LNCaP clone FGC (cell line): ENCODE data around the gene DNAAF5.

ENCODE experiments used
- DNase-seq: peaks from one replicate; pipeline ENCODE4 v3.0.0-alpha.2; 2011; ENCODE audit warnings: low read depth
- H3K4me3 ChIP-seq: 2 replicates; pipeline ENCODE4 v1.5.1; 2011; ENCODE audit warnings: mild to moderate bottlenecking, low read depth, low read length, control low read depth
- TF ChIP-seq, protein P1 (sequence below): IDR thresholded peaks from 2 replicates; pipeline ENCODE4 v1.5.1; 2012; ENCODE audit warnings: mild to moderate bottlenecking; ENCODE audit not compliant: control insufficient read depth, insufficient read depth; ENCODE audit errors: extremely low read depth

Gene DNAAF5

DNA sequence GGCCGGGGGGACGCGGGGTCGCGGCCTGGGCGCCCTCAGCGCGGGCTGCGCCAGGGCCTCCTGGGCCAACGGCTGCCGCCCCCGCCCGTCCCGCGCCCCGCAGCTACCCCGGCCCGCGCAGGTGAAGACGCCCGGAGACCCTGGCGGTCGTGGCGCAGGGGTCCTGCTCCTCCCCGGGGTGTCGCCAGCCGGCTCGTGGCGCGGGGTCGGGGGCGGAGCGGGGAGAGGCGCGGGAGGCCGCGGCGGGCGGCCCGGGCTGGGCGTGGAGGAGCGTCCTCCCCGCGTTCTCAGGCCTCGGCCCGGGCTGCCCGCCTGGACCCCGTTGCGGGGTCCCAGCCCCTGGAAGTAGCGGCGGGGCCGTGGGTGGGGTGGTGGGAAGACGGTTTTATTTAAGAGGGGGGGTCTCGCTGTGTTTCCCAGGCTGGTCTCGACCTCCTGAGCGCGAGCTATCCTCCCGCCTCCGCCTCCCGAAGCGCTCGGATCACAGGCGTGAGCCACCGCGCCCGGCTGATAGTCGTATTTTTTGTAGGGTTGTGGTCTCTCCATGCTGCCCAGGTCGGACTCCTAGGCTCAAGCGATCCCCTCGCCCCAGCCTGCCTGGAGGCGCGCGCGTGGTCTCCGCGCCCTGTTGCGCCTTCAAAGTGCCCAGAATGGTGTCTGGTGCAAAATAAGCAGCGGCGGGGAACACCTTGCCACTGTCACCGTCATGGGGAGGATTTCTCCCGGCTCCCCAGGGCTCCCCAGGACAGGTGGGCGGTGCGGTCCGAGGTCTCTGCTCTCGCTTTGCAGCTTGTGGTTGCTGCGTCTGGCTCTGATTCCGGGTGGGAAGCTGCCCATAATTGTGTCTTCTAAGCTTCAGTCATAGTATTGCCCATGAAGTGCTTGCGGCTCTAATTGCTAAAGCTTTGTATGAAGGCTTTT, 90.5 kb downstream of the DNAAF5 start:
- H3K4me3 ChIP-seq = peak overlapping the region; percentile 92
- no peak for DNase-seq
- TF ChIP-seq, protein P1, sequence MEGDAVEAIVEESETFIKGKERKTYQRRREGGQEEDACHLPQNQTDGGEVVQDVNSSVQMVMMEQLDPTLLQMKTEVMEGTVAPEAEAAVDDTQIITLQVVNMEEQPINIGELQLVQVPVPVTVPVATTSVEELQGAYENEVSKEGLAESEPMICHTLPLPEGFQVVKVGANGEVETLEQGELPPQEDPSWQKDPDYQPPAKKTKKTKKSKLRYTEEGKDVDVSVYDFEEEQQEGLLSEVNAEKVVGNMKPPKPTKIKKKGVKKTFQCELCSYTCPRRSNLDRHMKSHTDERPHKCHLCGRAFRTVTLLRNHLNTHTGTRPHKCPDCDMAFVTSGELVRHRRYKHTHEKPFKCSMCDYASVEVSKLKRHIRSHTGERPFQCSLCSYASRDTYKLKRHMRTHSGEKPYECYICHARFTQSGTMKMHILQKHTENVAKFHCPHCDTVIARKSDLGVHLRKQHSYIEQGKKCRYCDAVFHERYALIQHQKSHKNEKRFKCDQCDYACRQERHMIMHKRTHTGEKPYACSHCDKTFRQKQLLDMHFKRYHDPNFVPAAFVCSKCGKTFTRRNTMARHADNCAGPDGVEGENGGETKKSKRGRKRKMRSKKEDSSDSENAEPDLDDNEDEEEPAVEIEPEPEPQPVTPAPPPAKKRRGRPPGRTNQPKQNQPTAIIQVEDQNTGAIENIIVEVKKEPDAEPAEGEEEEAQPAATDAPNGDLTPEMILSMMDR = no peak

GRCh38 chr7:818031-818699, 91.7 kb downstream of the DNAAF5 start:
- peak overlapping the region; percentile 92 for H3K4me3 ChIP-seq
- TF ChIP-seq, protein P1 = no peak
- no peak for DNase-seq

DNA sequence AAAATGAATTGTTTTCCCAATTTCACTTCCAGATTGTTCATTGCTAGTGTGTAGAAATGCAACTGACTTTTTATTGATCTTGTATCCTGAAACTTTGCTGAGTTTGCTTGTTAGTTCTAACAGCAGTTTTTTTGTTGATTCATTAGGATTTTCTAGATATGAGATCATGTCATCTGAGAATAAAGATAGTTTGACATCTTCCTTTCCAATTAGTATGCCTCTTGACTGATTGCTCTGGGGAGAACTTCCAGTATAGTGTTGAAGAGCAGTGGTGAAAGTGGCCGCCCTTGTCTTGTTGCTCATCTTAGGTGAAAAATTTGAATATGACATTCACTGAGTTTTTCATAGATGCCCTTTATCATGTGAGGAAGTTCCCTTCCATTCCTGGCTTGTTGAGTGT, 93.8 kb downstream of the DNAAF5 start:
- no peak overlapping the region for H3K4me3 ChIP-seq
- no peak for DNase-seq
- TF ChIP-seq, protein P1 = no peak

GRCh38 chr7:821688-822087, 95.2 kb downstream of the DNAAF5 start:
- no peak for DNase-seq
- TF ChIP-seq, protein P1 = no peak
- no peak overlapping the region for H3K4me3 ChIP-seq

- no peak for DNase-seq
- no peak overlapping the region for H3K4me3 ChIP-seq
- TF ChIP-seq, protein P1 = peak; percentile 3; the same call in 1 of the 2 replicates
Measured at GRCh38 chr7:822692-823276, 96.3 kb downstream of the DNAAF5 start.

- DNase-seq = no peak
- no peak overlapping the region for H3K4me3 ChIP-seq
- TF ChIP-seq, protein P1 = no peak
Measured at GRCh38 chr7:823649-824048, 97.2 kb downstream of the DNAAF5 start.
